ENCODE results near the gene MTRFR. TPM values are rescaled to one million over a fixed set of nuclear protein-coding genes. Genes with fewer than 3 reads are reported as not detected.

Gene MTRFR
- total and polyA plus RNA-seq, 4 donors = 5.7 to 15.2 (median 11.1) TPM

DNA sequence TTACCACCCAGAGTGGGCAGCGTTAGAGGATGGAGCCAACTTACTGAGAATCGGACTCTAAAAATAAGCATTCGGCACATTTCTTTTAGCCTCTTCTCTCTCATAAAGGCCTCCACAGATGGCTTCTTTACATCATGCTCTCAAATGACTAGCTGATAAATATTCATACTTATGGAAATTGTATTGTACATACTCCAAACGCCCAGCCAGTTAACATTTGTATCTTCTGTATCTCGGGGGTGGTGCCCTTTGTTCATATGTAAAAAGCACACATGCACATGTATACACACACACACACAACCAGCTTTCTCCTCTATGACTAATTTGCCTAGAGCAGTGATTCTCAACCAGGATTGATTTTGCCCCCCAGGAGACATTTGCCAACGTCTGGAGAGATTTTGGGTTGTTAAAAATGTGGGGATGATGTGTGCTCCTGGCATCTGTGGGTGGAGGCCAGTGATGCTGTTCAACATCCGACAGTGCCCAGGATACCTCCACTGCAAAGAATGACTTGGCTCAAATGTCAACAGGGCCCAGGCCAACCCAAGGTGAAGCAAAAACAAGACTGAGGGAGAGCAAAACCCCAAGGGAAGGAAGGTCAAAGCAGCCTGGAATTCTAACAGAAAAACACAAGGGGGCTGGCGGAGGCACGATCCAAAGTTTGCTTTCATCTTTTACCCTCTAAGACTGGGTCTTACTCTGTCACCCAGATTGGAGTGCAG is 53.6 kb downstream of the MTRFR start:
- no peak for TF ChIP-seq EGR1 (IDR thresholded peaks at IDR 0.05; ENCODE audit: low read depth in 2 of 2)
- TF ChIP-seq HNF4A (conservative IDR thresholded peaks at IDR 0.05) = no peak
- TF ChIP-seq RAD21 (IDR thresholded peaks at IDR 0.05) = no peak
- no peak for DNase-seq (ENCODE audit: low spot score)
- WGBS = 78% methylated on average over 9 of the region's 9 CpGs

DNA sequence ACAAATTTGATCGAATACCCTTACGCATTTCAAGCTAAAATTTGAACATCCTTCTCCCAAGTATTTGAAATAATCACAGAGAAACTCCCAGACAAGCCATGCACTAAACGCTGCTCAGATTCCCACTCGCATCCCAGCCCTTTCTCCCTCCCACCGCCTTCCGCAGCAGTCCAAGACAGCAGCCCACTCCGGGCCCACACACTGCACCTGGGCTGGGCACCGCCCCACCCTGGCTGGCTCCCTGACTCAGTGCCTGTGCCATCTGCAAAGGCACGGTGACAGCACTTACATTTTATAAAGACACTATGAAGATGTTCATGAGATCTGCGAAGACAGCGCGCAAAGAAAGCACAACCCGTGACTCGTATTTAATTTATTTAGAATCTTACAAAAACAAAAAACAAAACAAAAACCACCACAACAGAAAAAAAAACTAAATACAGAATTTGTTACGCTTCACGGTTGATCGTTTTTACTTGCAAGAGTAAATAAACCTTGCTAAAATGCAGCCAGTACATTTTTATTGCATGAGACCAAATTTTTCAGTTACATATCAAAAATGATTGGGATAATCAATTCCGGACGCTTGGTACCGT is 55.6 kb downstream of the MTRFR start:
- 97% methylated on average over 20 of the region's 20 CpGs for WGBS
- Histone ChIP-seq H3K27ac (ENCODE audit: low read depth in 1 of 2, low read length in 2 of 2) (no peak overlapping the region), H3K4me1 (ENCODE audit: control insufficient read depth in 4 of 4, insufficient read depth in 4 of 4, low read length in 3 of 4) (peaks cover 0 to 11% (median 5%) of the 10 kb centered on the region in 4 donors), H3K9me3 (ENCODE audit: control insufficient read depth in 4 of 4, low read length in 3 of 4) (no peaks in the 10 kb centered on the region), H3K36me3 (ENCODE audit: control insufficient read depth in 4 of 4, insufficient read depth in 3 of 4, low read depth in 1 of 4, low read length in 3 of 4) (peaks cover 5 to 18% (median 10%) of the 10 kb centered on the region in 4 donors), H3K4me3 (ENCODE audit: low read depth in 1 of 3, low read length in 3 of 3) (no peak overlapping the region), H3K9ac (ENCODE audit: low read depth in 1 of 2, low read length in 2 of 2) (no peak overlapping the region), H3K27me3 (ENCODE audit: control insufficient read depth in 4 of 4, insufficient read depth in 4 of 4, low read length in 3 of 4) (no peaks in the 10 kb centered on the region)
- DNase-seq (ENCODE audit: low spot score) = no peak
- TF ChIP-seq JUND (IDR thresholded peaks at IDR 0.05) (no peak), MAX (IDR thresholded peaks at IDR 0.05) (no peak)
- TF ChIP-seq, protein P1, sequence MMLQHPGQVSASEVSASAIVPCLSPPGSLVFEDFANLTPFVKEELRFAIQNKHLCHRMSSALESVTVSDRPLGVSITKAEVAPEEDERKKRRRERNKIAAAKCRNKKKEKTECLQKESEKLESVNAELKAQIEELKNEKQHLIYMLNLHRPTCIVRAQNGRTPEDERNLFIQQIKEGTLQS (IDR thresholded peaks at IDR 0.05) = no peak

More for the DNA sequence above, 53.6 kb downstream of the MTRFR start:
- no peak overlapping the region for H3K4me3 ChIP-seq (ENCODE audit: low read depth in 1 of 3, low read length in 3 of 3)
- H3K27ac ChIP-seq (ENCODE audit: low read depth in 1 of 2, low read length in 2 of 2) = no peak overlapping the region
- no peak overlapping the region for H3K9ac ChIP-seq (ENCODE audit: low read depth in 1 of 2, low read length in 2 of 2)
- no peaks in the 10 kb centered on the region for H3K4me1 ChIP-seq (ENCODE audit: control insufficient read depth in 4 of 4, insufficient read depth in 4 of 4, low read length in 3 of 4)
- peaks cover 5 to 13% (median 9%) of the 10 kb centered on the region in 4 donors for H3K36me3 ChIP-seq (ENCODE audit: control insufficient read depth in 4 of 4, insufficient read depth in 3 of 4, low read depth in 1 of 4, low read length in 3 of 4)
- H3K9me3 ChIP-seq (ENCODE audit: control insufficient read depth in 4 of 4, low read length in 3 of 4) = no peaks in the 10 kb centered on the region
- H3K27me3 ChIP-seq (ENCODE audit: control insufficient read depth in 4 of 4, insufficient read depth in 4 of 4, low read length in 3 of 4) = no peaks in the 10 kb centered on the region

DNA sequence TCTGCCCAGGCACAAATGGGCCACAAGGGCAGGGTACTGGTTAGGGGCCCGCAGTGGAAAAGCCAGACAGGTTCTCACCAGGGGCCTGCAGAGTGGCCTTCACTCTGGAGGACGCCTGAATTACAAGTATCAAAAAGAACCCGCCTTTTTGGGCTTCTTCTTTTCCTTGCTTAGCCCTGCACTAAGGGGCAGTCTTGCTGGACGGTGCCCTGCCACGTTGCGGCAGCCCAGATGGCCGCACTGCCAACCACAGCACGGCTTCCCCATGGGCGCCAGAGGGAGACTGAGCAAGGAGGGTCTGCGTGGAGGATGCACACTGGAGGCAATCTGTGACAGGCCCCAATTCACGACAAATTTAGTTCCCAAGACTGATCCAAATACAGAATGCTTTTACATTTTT is 56.7 kb downstream of the MTRFR start:
- Histone ChIP-seq H3K4me1 (ENCODE audit: control insufficient read depth in 4 of 4, insufficient read depth in 4 of 4, low read length in 3 of 4) (peaks cover 0 to 11% (median 6%) of the 10 kb centered on the region in 4 donors), H3K36me3 (ENCODE audit: control insufficient read depth in 4 of 4, insufficient read depth in 3 of 4, low read depth in 1 of 4, low read length in 3 of 4) (peaks cover 6 to 19% (median 12%) of the 10 kb centered on the region in 4 donors), H3K27ac (ENCODE audit: low read depth in 1 of 2, low read length in 2 of 2) (no peak overlapping the region), H3K9me3 (ENCODE audit: control insufficient read depth in 4 of 4, low read length in 3 of 4) (no peaks in the 10 kb centered on the region), H3K9ac (ENCODE audit: low read depth in 1 of 2, low read length in 2 of 2) (no peak overlapping the region), H3K27me3 (ENCODE audit: control insufficient read depth in 4 of 4, insufficient read depth in 4 of 4, low read length in 3 of 4) (no peaks in the 10 kb centered on the region), H3K4me3 (ENCODE audit: low read depth in 1 of 3, low read length in 3 of 3) (no peak overlapping the region)
- TF ChIP-seq ZBTB33 (IDR thresholded peaks at IDR 0.05) (no peak), RXRA (IDR thresholded peaks at IDR 0.05) (no peak), SP1 (IDR thresholded peaks at IDR 0.05) (no peak), EGR1 (IDR thresholded peaks at IDR 0.05; ENCODE audit: low read depth in 2 of 2) (no peak), REST (IDR thresholded peaks at IDR 0.05) (no peak), FOXA2 (IDR thresholded peaks at IDR 0.05) (no peak), FOXA1 (IDR thresholded peaks at IDR 0.05) (no peak), CTCF (IDR thresholded peaks at IDR 0.05; ENCODE audit: low read depth, low read length, missing input control) (no peak), HNF4A (conservative IDR thresholded peaks at IDR 0.05) (no peak), JUND (IDR thresholded peaks at IDR 0.05) (no peak), TAF1 (conservative IDR thresholded peaks at IDR 0.05) (no peak)
- TF ChIP-seq, protein P1 (IDR thresholded peaks at IDR 0.05) = no peak
- WGBS = 97% methylated on average over 11 of the region's 11 CpGs
- no peak for DNase-seq (ENCODE audit: low spot score)
